ENCODE measurements around the gene PANK4.

- TF ChIP-seq CTCF (conservative IDR thresholded peaks at IDR 0.05; ENCODE audit: low read depth, low read length) (no peak), EZH2 (IDR thresholded peaks at IDR 0.05; ENCODE audit: borderline replicate concordance, low read depth, low read length, poor library complexity, severe bottlenecking) (no peak)
These were observed 31.4 kb downstream of the PANK4 start for GRCh38 chr1:2495026-2495425.

All from A673 (cell line).